Sigmoid colon (tissue), 4 donors: Measurements from ENCODE around the gene GPLD1.

Experiments
- EP300 ChIP-seq, 4 donors: sonication (generic); formaldehyde crosslinking; IDR thresholded peaks; one replicate each; pipeline ENCODE4 v1.6.1; 2017; ENCODE audit warnings: antibody characterized with exemption in 4 of 4
- POLR2A ChIP-seq, 2 donors: fragments of 450-650 bp; IDR thresholded peaks; one replicate each; pipeline ENCODE4 v1.6.1; 2016; ENCODE audit warnings: antibody characterized with exemption in 2 of 2, mild to moderate bottlenecking in 2 of 2, moderate library complexity in 2 of 2
- TF ChIP-seq, protein P1 (sequence below), 4 experiments: fragments of 450-650 bp in 3 of 4; fragments of 200-600 bp in 1 of 4; IDR thresholded peaks; one replicate each; pipeline ENCODE4 v1.5.1; 2016 to 2019; ENCODE audit warnings: antibody characterized with exemption in 4 of 4, mild to moderate bottlenecking in 3 of 4, moderate library complexity in 2 of 4

DNA sequence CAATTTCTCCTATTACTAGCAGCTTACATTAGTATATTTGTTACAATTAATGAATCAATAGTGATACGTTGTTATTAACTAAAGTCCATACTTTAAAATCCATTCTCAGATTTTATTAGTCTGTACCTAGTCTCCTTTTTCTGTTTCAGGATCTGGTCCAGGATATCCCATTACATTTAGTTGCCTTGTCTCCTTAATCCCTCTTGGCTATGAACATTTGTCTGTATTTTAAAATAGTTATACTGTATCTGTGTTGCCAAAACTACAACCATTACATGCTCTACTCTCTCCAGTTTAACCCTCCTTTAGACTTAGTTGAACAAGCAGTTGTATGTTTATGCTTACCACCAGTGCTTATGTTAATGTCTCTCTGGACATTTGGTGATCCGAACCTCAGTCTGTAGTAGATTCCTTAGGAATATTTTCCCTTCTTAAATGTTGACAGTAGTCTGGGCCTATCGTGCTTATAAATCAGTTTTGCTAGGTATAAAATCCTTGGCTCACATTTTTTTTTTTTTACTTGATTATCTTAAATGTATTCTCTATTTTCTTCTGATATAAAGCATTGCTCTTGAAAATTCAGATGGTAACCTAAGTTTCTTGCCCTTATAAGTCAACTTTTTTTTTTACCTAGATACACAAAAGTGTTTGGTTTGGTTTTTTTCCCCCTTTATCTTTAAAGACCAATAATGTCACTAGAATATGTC is 17.6 kb upstream of the GPLD1 start:
- TF ChIP-seq, protein P1, sequence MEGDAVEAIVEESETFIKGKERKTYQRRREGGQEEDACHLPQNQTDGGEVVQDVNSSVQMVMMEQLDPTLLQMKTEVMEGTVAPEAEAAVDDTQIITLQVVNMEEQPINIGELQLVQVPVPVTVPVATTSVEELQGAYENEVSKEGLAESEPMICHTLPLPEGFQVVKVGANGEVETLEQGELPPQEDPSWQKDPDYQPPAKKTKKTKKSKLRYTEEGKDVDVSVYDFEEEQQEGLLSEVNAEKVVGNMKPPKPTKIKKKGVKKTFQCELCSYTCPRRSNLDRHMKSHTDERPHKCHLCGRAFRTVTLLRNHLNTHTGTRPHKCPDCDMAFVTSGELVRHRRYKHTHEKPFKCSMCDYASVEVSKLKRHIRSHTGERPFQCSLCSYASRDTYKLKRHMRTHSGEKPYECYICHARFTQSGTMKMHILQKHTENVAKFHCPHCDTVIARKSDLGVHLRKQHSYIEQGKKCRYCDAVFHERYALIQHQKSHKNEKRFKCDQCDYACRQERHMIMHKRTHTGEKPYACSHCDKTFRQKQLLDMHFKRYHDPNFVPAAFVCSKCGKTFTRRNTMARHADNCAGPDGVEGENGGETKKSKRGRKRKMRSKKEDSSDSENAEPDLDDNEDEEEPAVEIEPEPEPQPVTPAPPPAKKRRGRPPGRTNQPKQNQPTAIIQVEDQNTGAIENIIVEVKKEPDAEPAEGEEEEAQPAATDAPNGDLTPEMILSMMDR (IDR thresholded peaks at IDR 0.05) = no peak
- TF ChIP-seq POLR2A (IDR thresholded peaks at IDR 0.05) (no peak), EP300 (IDR thresholded peaks at IDR 0.05) (no peak)
